HG03039 (cell line): Measurements from ENCODE around the gene ADH5.
A peak's percentile ranks its signal among the peaks of the same experiment; 100 is the strongest.
"Not testable (repeated sequence)": the region's sequence is repeated elsewhere in the genome, so short reads cannot be mapped to it uniquely, and the experiment has no call there.

Source experiments
- ATAC-seq: cut with Tn5 transposase; IDR thresholded peaks from one replicate; pipeline ENCODE4 v1.9.1; 2021; ENCODE audit warnings: mild to moderate bottlenecking, moderate library complexity; ENCODE audit not compliant: unreplicated experiment

The ADH5 gene

GRCh38 chr4:99038213-99038612, 50.4 kb downstream of the ADH5 start:
- ATAC-seq: no peak

- no peak for ATAC-seq
These were observed 54.6 kb downstream of the ADH5 start for GRCh38 chr4:99033956-99034355.

- ATAC-seq: no peak
These were observed 58.7 kb downstream of the ADH5 start for GRCh38 chr4:99029852-99030251.

GRCh38 chr4:99029018-99029735, 59.4 kb downstream of the ADH5 start:
- ATAC-seq: no peak

- peak; percentile 56 for ATAC-seq
These were observed 60.4 kb downstream of the ADH5 start for GRCh38 chr4:99028187-99028586.

- ATAC-seq: no peak
These were observed 61.3 kb downstream of the ADH5 start for GRCh38 chr4:99027304-99027703.

- ATAC-seq: no peak
These were observed 63.1 kb downstream of the ADH5 start for GRCh38 chr4:99025506-99025905.

- no peak for ATAC-seq
These were observed 63.9 kb downstream of the ADH5 start for GRCh38 chr4:99024481-99025275.

- not testable (repeated sequence) for ATAC-seq
These were observed 64.8 kb downstream of the ADH5 start for GRCh38 chr4:99023800-99024251.

GRCh38 chr4:99022566-99022965, 66.0 kb downstream of the ADH5 start:
- no peak for ATAC-seq

GRCh38 chr4:99021386-99021785, 67.2 kb downstream of the ADH5 start:
- no peak for ATAC-seq
